ENCODE measurements around the gene PRKAG2.

Gene PRKAG2

DNA sequence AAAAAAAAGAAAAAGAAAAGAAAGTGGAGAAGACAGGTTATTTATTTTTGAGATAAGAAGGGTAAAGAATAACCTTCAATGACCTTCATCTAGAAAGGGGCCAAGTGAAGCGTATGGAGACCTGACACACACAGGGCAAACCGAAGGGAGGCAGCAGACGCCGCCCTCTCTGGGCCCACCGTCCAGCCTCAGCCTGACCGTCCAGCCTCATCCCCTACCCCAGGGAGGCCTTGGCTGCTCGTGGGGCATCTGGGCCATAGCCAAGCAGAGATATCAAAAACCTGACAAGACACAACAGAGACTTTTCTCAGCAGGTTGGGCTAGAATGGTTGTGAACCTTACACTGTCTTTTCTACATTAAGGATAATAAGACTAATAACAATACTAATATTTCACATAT is 10.9 kb downstream of the PRKAG2 start:
- H4K20me1 ChIP-seq (ENCODE audit: low read depth, low read length) = no peaks in the 10 kb centered on the region
- no peak overlapping the region for H3K9ac ChIP-seq (ENCODE audit: low read length)
- H3K36me3 ChIP-seq (ENCODE audit: low read length) = no peaks in the 10 kb centered on the region
- no peaks in the 10 kb centered on the region for H3K9me3 ChIP-seq (ENCODE audit: insufficient read depth, low read length)
- no peaks in the 10 kb centered on the region for H3F3A ChIP-seq (ENCODE audit: insufficient read depth)
- no peak overlapping the region for H2AFZ ChIP-seq (ENCODE audit: low read depth, low read length, severe bottlenecking)
- H3K4me2 ChIP-seq (ENCODE audit: low read depth, low read length, poor library complexity, severe bottlenecking) = no peak overlapping the region
- H3K9me2 ChIP-seq (replicated peaks; ENCODE audit: insufficient read depth, low read length) = no peaks in the 10 kb centered on the region
- TF ChIP-seq, protein P1, sequence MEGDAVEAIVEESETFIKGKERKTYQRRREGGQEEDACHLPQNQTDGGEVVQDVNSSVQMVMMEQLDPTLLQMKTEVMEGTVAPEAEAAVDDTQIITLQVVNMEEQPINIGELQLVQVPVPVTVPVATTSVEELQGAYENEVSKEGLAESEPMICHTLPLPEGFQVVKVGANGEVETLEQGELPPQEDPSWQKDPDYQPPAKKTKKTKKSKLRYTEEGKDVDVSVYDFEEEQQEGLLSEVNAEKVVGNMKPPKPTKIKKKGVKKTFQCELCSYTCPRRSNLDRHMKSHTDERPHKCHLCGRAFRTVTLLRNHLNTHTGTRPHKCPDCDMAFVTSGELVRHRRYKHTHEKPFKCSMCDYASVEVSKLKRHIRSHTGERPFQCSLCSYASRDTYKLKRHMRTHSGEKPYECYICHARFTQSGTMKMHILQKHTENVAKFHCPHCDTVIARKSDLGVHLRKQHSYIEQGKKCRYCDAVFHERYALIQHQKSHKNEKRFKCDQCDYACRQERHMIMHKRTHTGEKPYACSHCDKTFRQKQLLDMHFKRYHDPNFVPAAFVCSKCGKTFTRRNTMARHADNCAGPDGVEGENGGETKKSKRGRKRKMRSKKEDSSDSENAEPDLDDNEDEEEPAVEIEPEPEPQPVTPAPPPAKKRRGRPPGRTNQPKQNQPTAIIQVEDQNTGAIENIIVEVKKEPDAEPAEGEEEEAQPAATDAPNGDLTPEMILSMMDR (IDR thresholded peaks at IDR 0.05; ENCODE audit: insufficient read depth, low read length, poor library complexity, severe bottlenecking) = no peak
- TF ChIP-seq EZH2phosphoT487 (conservative IDR thresholded peaks at IDR 0.05; ENCODE audit: low read length) = no peak
- no peaks in the 10 kb centered on the region for H3K79me2 ChIP-seq (ENCODE audit: insufficient read depth, low read length)
- H3K27me3 ChIP-seq (ENCODE audit: low read length) = no peaks in the 10 kb centered on the region
- H3K4me3 ChIP-seq (ENCODE audit: insufficient read depth, low read length, poor library complexity, severe bottlenecking) = no peak overlapping the region
- H3K27ac ChIP-seq (ENCODE audit: low read depth, low read length) = no peak overlapping the region

DNA sequence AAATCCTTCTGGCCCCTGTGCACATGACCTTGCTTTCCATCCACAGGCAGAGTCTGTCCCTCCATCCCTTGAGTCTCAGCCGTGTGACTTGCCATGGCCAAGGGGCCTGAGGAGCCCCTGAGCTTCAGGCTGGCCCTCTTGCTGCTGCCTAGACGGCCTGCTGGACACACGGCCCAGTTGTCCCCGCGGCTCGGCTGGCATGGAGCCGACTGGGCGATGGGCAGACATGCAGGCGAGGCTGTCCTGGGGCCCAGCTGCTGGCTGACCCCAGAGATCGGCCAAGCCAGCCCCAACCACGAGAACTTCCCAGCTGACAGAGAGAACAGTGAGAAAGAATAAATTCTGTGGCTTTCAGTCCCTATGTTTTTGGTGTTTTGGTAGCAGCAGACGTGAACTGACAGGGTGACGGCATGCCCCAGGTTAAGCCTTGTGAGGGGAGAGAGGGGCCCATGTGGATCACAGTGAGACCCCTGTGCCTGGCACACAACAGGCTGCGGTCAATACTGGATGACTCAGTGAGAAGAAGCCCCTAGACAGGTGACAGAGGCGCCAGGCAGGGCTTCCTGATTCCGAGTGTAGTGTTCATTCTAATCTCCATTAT is 11.7 kb downstream of the PRKAG2 start:
- H3K4me2 ChIP-seq (ENCODE audit: low read depth, low read length, poor library complexity, severe bottlenecking) = no peak overlapping the region
- H2AFZ ChIP-seq (ENCODE audit: low read depth, low read length, severe bottlenecking) = no peak overlapping the region
- no peaks in the 10 kb centered on the region for H3K9me3 ChIP-seq (ENCODE audit: insufficient read depth, low read length)
- H3K79me2 ChIP-seq (ENCODE audit: insufficient read depth, low read length) = no peaks in the 10 kb centered on the region
- no peaks in the 10 kb centered on the region for H3K27me3 ChIP-seq (ENCODE audit: low read length)
- TF ChIP-seq, protein P1 (IDR thresholded peaks at IDR 0.05; ENCODE audit: insufficient read depth, low read length, poor library complexity, severe bottlenecking) = no peak
- TF ChIP-seq EZH2phosphoT487 (conservative IDR thresholded peaks at IDR 0.05; ENCODE audit: low read length) = no peak
- no peaks in the 10 kb centered on the region for H3K9me2 ChIP-seq (replicated peaks; ENCODE audit: insufficient read depth, low read length)
- H4K20me1 ChIP-seq (ENCODE audit: low read depth, low read length) = no peaks in the 10 kb centered on the region
- no peaks in the 10 kb centered on the region for H3K36me3 ChIP-seq (ENCODE audit: low read length)
- H3F3A ChIP-seq (ENCODE audit: insufficient read depth) = no peaks in the 10 kb centered on the region
- no peak overlapping the region for H3K9ac ChIP-seq (ENCODE audit: low read length)
- H3K27ac ChIP-seq (ENCODE audit: low read depth, low read length) = no peak overlapping the region
- H3K4me3 ChIP-seq (ENCODE audit: insufficient read depth, low read length, poor library complexity, severe bottlenecking) = no peak overlapping the region

DNA sequence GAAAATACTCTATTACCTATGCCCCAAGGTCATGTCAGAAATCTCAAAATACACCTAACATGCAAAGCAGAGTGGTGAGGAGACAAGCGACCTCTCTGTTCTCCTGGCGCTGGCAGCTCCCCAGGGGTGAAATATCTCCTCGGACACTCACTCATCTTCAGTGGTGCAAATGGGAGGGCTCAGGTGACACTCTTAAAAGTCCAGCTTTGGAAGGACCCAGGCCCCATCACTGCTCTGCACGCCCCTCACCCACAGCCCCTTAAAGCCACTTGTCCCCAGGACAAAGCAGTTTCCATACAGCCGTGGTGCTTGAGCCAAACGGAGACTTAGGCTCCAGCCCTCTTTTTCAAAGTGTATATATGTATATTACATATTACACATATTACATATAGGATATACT is 12.4 kb downstream of the PRKAG2 start:
- no peak overlapping the region for H3K9ac ChIP-seq (ENCODE audit: low read length)
- H3F3A ChIP-seq (ENCODE audit: insufficient read depth) = no peaks in the 10 kb centered on the region
- H3K4me2 ChIP-seq (ENCODE audit: low read depth, low read length, poor library complexity, severe bottlenecking) = no peak overlapping the region
- TF ChIP-seq, protein P1 (IDR thresholded peaks at IDR 0.05; ENCODE audit: insufficient read depth, low read length, poor library complexity, severe bottlenecking) = no peak
- no peak for TF ChIP-seq EZH2phosphoT487 (conservative IDR thresholded peaks at IDR 0.05; ENCODE audit: low read length)
- H3K4me3 ChIP-seq (ENCODE audit: insufficient read depth, low read length, poor library complexity, severe bottlenecking) = no peak overlapping the region
- H2AFZ ChIP-seq (ENCODE audit: low read depth, low read length, severe bottlenecking) = no peak overlapping the region
- H3K79me2 ChIP-seq (ENCODE audit: insufficient read depth, low read length) = no peaks in the 10 kb centered on the region
- no peaks in the 10 kb centered on the region for H3K9me2 ChIP-seq (replicated peaks; ENCODE audit: insufficient read depth, low read length)
- H3K27me3 ChIP-seq (ENCODE audit: low read length) = no peaks in the 10 kb centered on the region
- no peaks in the 10 kb centered on the region for H4K20me1 ChIP-seq (ENCODE audit: low read depth, low read length)
- H3K27ac ChIP-seq (ENCODE audit: low read depth, low read length) = no peak overlapping the region
- no peaks in the 10 kb centered on the region for H3K36me3 ChIP-seq (ENCODE audit: low read length)
- H3K9me3 ChIP-seq (ENCODE audit: insufficient read depth, low read length) = no peaks in the 10 kb centered on the region
